ENCODE data around the gene NR0B2. TPM values are rescaled to one million over a fixed set of nuclear protein-coding genes. Genes with fewer than 3 reads are reported as not detected.
"Not testable (repeated sequence)": the region's sequence is repeated elsewhere in the genome, so short reads cannot be mapped to it uniquely, and the experiment has no call there.

The NR0B2 gene
- total and polyA plus RNA-seq, 2 donors: not detected

DNA sequence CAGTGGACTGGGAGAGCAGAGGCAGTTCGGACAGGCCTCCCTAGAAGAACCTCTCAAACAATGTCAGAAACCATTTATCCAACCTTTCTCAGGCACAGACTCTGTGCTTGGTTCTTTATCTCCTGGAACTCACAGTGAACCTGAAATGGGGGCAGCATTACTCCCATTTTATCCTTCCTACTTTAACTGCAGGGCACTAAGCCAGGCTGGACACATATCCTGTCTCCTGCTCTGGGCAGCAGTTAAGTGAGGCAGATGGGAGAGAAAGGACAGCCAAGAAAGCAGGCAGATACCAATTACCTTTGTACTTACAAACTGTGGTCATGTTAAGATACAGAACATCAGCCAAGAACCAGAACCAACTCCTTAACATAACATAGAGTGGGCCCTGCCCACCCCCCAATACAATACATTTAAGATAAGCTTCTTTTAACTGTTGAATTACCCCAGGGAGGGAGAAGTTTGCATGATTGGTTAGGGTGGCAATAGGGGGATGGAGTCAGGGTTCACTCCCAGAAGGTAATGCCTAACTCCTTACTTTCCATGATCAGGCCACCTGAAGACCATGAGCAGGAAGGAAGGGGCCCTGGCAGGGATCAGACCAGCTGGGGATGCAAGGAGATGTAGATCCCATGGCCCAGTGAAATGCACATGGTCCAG lies 35.6 kb upstream of the NR0B2 start:
- 52% methylated on average over 1 of the region's 1 CpG for WGBS
- Histone ChIP-seq H3K4me1 (ENCODE audit: insufficient read depth) (no peaks in the 10 kb centered on the region), H3K4me3 (ENCODE audit: low read depth, low read length) (no peak overlapping the region), H3K27ac (ENCODE audit: low read depth) (no peak overlapping the region), H3K36me3 (ENCODE audit: insufficient read depth) (no peaks in the 10 kb centered on the region)
- DNase-seq (ENCODE audit: extremely low spot score): no peak

DNA sequence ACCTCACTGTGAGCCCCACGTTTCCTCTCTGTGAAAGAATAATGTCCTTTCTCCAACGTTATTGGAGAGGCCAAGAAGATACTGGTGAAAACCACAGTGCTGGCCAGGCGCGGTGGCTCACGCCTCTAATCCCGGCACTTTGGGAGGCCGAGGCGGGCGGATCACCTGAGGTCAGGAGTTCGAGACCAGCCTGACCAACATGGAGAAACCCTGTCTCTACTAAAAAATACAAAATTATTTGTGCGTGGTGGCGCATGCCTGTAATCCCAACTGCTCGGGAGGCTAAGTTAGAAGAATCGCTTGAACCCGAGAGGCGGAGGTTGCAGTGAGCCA lies 34.9 kb upstream of the NR0B2 start:
- WGBS: 90% methylated on average over 16 of the region's 16 CpGs
- not testable (repeated sequence) for H3K36me3 ChIP-seq (ENCODE audit: insufficient read depth)

DNA sequence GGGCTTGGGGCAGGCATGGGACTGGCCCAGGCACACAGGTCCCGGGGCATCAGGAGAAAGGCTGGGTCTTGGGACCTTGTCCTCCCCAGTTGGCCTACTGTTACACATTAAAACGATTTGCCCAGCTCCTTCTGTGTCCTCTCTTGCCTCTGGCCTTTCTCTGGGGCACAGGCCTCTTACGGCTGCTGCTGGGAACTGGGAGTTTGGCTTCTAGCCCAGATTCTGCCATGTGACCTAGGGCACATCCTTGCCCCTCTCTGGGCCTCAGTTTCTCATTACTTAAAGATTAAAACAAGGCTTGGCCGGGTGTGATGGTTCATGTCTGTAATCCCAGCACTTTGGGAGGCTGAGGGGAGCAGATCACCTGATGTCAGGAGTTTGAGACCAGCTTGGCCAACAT lies 32.5 kb upstream of the NR0B2 start:
- H3K36me3 ChIP-seq (ENCODE audit: insufficient read depth): peaks cover 3% of the 10 kb centered on the region
- H3K27ac ChIP-seq (ENCODE audit: low read depth): peak overlapping the region; percentile 1
- no peaks in the 10 kb centered on the region for H3K4me1 ChIP-seq (ENCODE audit: insufficient read depth)
- no peak overlapping the region for H3K4me3 ChIP-seq (ENCODE audit: low read depth, low read length)
- 70% methylated on average over 4 of the region's 4 CpGs for WGBS
- DNase-seq (ENCODE audit: extremely low spot score): no peak

More for the DNA sequence above, 34.9 kb upstream of the NR0B2 start:
- not testable (repeated sequence) for H3K4me3 ChIP-seq (ENCODE audit: low read depth, low read length); H3K4me1 ChIP-seq (ENCODE audit: insufficient read depth); H3K27ac ChIP-seq (ENCODE audit: low read depth); DNase-seq (ENCODE audit: extremely low spot score)

DNA sequence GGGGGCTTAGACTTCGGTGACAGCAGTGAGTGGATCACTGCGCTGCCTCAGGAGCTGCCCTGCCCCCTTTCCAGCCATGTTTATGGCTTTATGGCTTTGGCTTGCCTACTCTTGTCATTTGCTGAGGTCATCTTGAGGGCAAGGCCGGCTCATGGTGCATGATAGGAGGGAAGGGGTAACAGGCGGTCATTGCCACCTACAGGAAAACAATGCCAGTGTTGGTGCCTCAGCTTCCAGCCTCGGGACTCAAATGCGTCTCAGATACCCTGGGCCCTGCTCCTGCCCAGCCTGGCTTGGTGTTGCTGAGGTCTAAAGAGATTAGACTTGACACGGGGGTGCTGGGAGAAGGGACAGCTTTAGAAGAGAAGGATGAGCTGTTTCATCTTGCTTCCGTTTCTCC lies 32.0 kb upstream of the NR0B2 start:
- Histone ChIP-seq H3K36me3 (ENCODE audit: insufficient read depth) (peaks cover 3% of the 10 kb centered on the region), H3K4me3 (ENCODE audit: low read depth, low read length) (no peak overlapping the region), H3K4me1 (ENCODE audit: insufficient read depth) (no peaks in the 10 kb centered on the region), H3K27ac (ENCODE audit: low read depth) (no peak overlapping the region)
- DNase-seq (ENCODE audit: extremely low spot score): no peak
- WGBS: 58% methylated on average over 8 of the region's 8 CpGs

DNA sequence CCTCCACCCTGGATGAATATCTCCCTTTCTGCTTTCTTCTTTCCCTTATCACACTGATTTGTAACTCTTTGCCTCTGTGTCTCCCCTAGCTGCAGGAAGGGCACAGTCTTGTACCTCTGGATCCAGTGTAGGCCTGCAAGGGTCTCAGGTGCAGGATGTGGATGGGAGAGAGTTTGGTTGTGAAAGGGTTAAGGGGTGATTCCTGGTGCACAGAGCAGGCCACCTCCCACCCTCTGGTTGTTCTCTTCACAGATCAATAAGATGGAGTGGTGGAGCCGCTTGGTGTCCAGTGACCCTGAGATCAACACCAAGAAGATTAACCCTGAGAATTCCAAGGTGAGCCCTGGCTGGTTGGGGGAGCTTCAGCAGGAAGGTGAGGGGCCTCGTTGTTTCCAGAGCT lies 31.4 kb upstream of the NR0B2 start:
- 55% methylated on average over 2 of the region's 2 CpGs for WGBS
- Histone ChIP-seq H3K4me3 (ENCODE audit: low read depth, low read length) (no peak overlapping the region), H3K4me1 (ENCODE audit: insufficient read depth) (no peaks in the 10 kb centered on the region), H3K36me3 (ENCODE audit: insufficient read depth) (peaks cover 3% of the 10 kb centered on the region), H3K27ac (ENCODE audit: low read depth) (no peak overlapping the region)
- no peak for DNase-seq (ENCODE audit: extremely low spot score)

DNA sequence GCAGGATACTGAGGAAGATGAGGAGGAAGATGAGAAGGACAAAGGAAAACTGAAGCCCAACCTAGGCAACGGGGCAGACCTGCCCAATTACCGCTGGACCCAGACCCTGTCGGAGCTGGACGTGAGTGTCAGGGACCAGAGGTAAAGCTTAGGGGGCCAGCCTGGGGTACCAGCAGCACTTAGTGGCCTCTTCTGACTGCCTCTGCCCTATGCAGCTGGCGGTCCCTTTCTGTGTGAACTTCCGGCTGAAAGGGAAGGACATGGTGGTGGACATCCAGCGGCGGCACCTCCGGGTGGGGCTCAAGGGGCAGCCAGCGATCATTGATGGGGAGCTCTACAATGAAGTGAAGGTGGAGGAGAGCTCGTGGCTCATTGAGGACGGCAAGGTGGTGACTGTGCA lies 28.9 kb upstream of the NR0B2 start:
- H3K4me1 ChIP-seq (ENCODE audit: insufficient read depth): no peaks in the 10 kb centered on the region
- WGBS: 95% methylated on average over 12 of the region's 12 CpGs
- no peak for DNase-seq (ENCODE audit: extremely low spot score)
- no peak overlapping the region for H3K4me3 ChIP-seq (ENCODE audit: low read depth, low read length)
- H3K36me3 ChIP-seq (ENCODE audit: insufficient read depth): peaks cover 3% of the 10 kb centered on the region
- no peak overlapping the region for H3K27ac ChIP-seq (ENCODE audit: low read depth)

DNA sequence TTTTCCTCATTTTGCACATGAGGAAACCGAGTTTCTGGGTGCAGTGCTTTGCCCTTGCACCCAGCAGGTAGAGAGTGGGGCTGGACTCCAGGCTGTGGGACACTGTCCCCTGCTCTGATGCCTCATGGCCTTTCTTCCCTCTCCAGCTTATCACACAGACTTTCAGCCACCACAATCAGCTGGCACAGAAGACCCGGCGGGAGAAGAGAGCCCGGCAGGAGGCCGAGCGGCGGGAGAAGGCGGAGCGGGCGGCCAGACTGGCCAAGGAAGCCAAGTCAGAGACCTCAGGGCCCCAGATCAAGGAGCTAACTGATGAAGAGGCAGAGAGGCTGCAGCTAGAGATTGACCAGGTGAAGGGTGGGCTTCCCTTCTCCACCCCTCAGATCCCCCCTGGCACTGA lies 27.5 kb upstream of the NR0B2 start:
- WGBS: 96% methylated on average over 10 of the region's 10 CpGs
- H3K36me3 ChIP-seq (ENCODE audit: insufficient read depth): peaks cover 3% of the 10 kb centered on the region

DNA sequence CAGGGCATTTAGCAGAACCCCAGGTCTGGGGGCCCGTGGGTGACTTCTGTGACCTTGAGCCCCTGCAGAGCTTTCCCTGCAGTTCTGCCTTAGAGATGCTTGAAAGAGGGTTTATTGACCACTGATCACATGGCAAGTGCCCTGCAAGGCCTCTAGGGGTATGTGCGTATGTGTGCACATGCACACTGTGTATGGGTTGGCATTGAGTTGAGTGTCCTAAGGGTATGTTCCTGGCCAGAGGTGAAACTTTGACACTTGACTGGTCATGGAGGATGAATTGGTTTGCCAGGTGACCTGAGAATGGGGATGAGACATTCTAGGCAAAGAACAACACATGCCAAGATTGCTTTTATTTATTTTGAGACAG lies 24.9 kb upstream of the NR0B2 start:
- no peak overlapping the region for H3K4me3 ChIP-seq (ENCODE audit: low read depth, low read length)
- H3K4me1 ChIP-seq (ENCODE audit: insufficient read depth): no peaks in the 10 kb centered on the region
- no peak for DNase-seq (ENCODE audit: extremely low spot score)
- WGBS: 93% methylated on average over 2 of the region's 2 CpGs
- peaks cover 5% of the 10 kb centered on the region for H3K36me3 ChIP-seq (ENCODE audit: insufficient read depth)
- no peak overlapping the region for H3K27ac ChIP-seq (ENCODE audit: low read depth)

More for the DNA sequence above, 27.5 kb upstream of the NR0B2 start:
- Histone ChIP-seq H3K4me1 (ENCODE audit: insufficient read depth) (no peaks in the 10 kb centered on the region), H3K4me3 (ENCODE audit: low read depth, low read length) (no peak overlapping the region), H3K27ac (ENCODE audit: low read depth) (no peak overlapping the region)
- DNase-seq (ENCODE audit: extremely low spot score): no peak

DNA sequence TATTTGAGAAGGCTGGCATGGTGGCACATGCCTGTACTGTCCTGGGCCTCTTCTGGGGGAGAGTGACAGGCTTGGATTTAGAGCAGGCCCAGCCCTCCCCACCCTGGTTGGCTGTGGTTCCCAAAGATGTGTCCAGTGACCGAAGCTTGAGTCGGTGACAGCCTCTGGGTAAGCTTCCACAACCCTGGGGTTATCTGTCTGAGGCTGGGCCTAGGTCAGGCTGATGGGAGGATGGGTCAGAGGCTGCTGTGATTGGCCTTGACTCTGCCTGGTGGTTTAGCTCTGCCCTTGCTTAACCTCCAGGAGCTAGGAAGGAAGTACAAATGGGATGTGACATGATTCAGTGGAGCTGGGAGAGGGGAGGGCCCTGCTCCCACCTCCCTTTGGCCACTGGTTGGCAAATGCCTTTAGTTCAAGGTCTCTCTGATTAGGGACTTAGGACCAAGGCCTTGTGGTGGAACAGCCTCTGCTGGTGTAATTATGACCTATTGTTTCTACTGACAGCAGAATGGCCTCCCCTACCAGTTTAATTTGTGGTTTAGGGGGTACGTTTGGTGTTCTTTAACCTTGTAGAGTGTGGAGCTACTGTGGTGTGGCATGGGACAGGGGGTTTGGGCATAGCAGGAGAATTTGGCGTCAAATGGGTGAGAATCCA lies 24.4 kb upstream of the NR0B2 start:
- Histone ChIP-seq H3K36me3 (ENCODE audit: insufficient read depth) (peaks cover 5% of the 10 kb centered on the region), H3K4me3 (ENCODE audit: low read depth, low read length) (no peak overlapping the region), H3K4me1 (ENCODE audit: insufficient read depth) (no peaks in the 10 kb centered on the region), H3K27ac (ENCODE audit: low read depth) (no peak overlapping the region)
- 91% methylated on average over 4 of the region's 4 CpGs for WGBS
- no peak for DNase-seq (ENCODE audit: extremely low spot score)

DNA sequence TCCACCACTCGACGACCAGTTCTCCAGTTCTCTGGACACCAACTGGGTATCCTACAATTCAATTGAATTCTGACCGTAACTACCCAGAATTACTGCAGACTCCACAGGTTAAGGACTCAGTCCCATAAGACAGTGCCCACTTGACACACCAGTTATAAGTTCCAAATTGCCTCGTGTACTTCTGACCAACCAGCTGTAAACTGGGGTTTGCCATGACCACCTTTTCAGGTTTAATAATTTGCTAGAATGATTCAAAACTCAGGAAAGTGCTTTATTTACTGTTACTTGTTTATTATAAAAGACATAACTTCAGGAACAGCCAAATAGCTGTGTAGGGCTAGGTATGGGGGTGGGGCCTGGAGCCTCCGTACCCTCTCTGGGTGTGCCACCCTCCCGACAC lies 23.0 kb upstream of the NR0B2 start:
- H3K4me1 ChIP-seq (ENCODE audit: insufficient read depth): no peaks in the 10 kb centered on the region
- no peak overlapping the region for H3K27ac ChIP-seq (ENCODE audit: low read depth)
- no peak for DNase-seq (ENCODE audit: extremely low spot score)
- H3K4me3 ChIP-seq (ENCODE audit: low read depth, low read length): no peak overlapping the region
- WGBS: 86% methylated on average over 6 of the region's 6 CpGs
- H3K36me3 ChIP-seq (ENCODE audit: insufficient read depth): peaks cover 2% of the 10 kb centered on the region

DNA sequence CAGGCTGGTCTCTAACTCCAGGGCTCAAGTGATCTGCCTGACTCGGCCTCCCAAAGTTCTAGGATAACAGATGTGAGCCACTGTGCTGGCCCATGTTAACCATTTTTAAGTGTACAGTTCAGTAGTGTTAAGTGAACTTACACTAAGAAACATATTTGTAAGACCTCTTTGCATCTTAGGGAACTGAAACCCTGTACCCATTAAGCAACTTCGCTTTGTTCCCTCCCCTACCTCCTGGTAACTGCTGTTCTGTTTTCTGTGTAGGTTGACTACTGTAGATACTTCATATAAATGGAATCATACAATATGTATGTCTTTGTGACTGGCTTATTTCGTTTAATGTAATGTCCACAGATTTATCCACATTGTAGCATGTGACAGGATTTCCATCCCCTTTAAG lies 18.8 kb upstream of the NR0B2 start:
- 86% methylated on average over 3 of the region's 3 CpGs for WGBS
- Histone ChIP-seq H3K4me3 (ENCODE audit: low read depth, low read length) (no peak overlapping the region), H3K36me3 (ENCODE audit: insufficient read depth) (peaks cover 6% of the 10 kb centered on the region), H3K27ac (ENCODE audit: low read depth) (no peak overlapping the region), H3K4me1 (ENCODE audit: insufficient read depth) (no peaks in the 10 kb centered on the region)
- DNase-seq (ENCODE audit: extremely low spot score): no peak

DNA sequence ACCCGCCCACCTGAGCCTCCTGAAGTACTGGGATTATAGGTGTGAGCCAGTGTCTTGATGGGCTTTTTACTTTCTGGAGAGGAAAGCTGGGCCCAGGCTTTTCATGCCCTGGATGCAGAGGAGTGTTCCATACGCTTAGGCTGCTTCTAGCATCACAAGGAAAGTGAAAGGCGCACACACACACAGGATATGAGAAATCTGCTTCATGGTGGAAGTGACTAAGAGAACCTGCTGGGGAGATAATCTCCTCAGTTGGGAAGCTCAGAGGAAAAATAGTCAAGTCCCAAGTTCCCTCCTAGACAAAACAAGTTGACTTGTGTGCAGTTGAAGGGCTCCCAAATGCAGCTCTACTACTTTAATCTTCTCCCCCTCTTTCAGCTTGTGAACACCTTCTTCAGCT lies 9.9 kb upstream of the NR0B2 start:
- Histone ChIP-seq H3K36me3 (ENCODE audit: insufficient read depth) (peaks cover 5% of the 10 kb centered on the region), H3K4me1 (ENCODE audit: insufficient read depth) (peaks cover 1% of the 10 kb centered on the region), H3K4me3 (ENCODE audit: low read depth, low read length) (no peak overlapping the region), H3K27ac (ENCODE audit: low read depth) (no peak overlapping the region)
- 94% methylated on average over 3 of the region's 3 CpGs for WGBS
- no peak for DNase-seq (ENCODE audit: extremely low spot score)

DNA sequence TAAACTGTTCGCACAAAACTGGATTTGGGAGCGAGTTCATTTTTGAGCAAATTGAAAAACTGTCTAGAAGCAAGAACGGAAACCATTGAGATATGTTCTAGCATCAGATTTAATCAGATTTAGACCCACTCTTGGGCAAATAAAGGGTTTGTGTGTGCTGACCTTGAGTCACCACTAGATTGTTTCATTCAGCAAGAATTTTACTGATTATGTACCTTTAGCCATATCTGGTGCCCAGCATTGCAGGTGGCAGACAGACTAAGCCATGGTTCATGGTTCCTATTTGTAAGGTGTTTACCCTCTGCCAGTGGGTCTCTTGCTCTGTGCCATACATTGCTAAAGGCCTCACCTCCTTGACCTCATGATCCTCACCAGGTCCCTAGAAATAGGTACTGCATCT lies 9.1 kb upstream of the NR0B2 start:
- H3K36me3 ChIP-seq (ENCODE audit: insufficient read depth): peaks cover 2% of the 10 kb centered on the region
- no peak overlapping the region for H3K27ac ChIP-seq (ENCODE audit: low read depth)
- DNase-seq (ENCODE audit: extremely low spot score): no peak
- H3K4me3 ChIP-seq (ENCODE audit: low read depth, low read length): no peak overlapping the region
- 87% methylated on average over 3 of the region's 3 CpGs for WGBS
- peaks cover 1% of the 10 kb centered on the region for H3K4me1 ChIP-seq (ENCODE audit: insufficient read depth)

DNA sequence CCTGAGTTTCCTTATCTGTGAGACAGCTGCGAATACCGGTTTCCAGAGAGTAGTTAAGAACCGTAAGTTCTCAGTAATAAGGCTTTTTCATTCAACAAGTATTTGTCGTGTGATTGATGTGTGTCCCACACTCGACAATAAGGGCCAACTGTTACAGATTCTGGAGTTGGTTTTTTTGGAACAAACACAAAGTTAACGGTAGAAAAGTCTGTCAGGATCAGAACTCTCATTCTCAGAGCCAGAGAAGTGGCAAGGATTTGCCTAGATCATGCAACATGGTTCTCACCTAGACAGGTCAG lies 8.6 kb upstream of the NR0B2 start:
- no peak for DNase-seq (ENCODE audit: extremely low spot score)
- Histone ChIP-seq H3K4me3 (ENCODE audit: low read depth, low read length) (peak overlapping the region; percentile 76), H3K36me3 (ENCODE audit: insufficient read depth) (peaks cover 2% of the 10 kb centered on the region), H3K27ac (ENCODE audit: low read depth) (no peak overlapping the region), H3K4me1 (ENCODE audit: insufficient read depth) (peaks cover 1% of the 10 kb centered on the region)
- 26% methylated on average over 6 of the region's 6 CpGs for WGBS
